ENCODE data around the gene ARHGAP28.
"Not testable (repeated sequence)": the region's sequence is repeated elsewhere in the genome, so short reads cannot be mapped to it uniquely, and the experiment has no call there.

Gene ARHGAP28

DNA sequence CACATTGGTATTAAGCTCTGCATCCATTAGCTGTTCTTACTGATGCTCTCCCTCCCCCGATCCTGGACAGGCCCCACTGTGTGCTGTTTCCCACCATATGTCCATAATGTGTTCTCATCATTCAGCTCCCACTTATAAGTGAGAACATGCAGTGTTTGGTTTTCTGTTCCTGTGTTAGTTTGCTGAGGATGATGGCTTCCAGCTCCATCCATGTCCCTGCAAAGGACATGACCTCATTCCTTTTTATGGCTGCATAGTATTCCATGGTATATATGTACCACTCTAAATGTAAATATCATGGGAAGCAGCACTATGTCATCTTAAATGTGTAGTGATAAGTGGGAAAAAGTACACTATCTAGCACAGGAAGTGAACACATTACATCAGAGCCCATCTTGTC lies 116.0 kb downstream of the ARHGAP28 start:
- not testable (repeated sequence) for H3K9me3 Mint-ChIP-seq (ENCODE audit: low read depth); H3K27me3 Mint-ChIP-seq; H3K36me3 Mint-ChIP-seq; H3K4me3 Mint-ChIP-seq; H3K27ac Mint-ChIP-seq; H3K4me1 Mint-ChIP-seq (ENCODE audit: low read depth)

DNA sequence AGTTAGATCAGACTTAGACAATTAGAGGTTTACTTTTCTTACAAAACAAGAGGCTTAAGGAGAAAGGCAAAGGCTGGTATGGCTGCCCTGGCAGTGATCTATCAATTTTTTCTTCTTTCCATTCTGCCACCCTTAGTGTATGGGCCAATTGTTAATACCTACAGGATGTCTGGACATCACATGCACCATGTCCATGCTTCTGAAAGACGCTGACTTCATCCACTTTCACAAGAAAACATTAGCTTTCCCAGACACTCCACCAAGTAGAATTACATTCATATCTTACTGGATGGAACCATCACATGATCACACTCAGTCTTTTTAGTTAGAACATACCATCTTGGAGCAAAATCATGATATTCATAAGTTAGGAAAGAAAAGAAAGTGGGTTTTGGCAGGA lies 120.9 kb downstream of the ARHGAP28 start:
- Mint-ChIP-seq H3K4me1 (ENCODE audit: low read depth) (no peaks in the 10 kb centered on the region), H3K9me3 (ENCODE audit: low read depth) (peaks cover 5% of the 10 kb centered on the region), H3K27me3 (peaks cover 2% of the 10 kb centered on the region), H3K27ac (no peak overlapping the region), H3K4me3 (no peak overlapping the region), H3K36me3 (no peaks in the 10 kb centered on the region)

DNA sequence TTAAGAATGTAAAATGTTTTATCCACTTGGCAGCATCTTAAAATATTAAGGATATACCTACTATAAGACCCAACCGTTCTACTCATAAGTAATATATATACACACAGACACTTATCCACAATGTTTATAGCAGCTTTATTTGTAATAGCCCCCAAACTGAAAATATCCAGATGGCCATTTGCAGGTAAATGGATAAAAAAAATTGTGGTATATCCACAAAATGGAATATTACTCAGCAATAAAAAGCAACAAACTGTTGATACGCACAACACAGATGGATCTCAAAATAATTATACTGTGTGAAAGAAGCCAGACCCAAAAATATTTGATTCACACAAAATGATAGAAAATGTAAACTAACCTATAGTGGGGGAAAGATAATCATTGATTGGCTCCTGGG lies 122.0 kb downstream of the ARHGAP28 start:
- Mint-ChIP-seq H3K9me3 (ENCODE audit: low read depth) (peaks cover 5% of the 10 kb centered on the region), H3K4me3 (no peak overlapping the region), H3K36me3 (no peaks in the 10 kb centered on the region), H3K27me3 (peaks cover 2% of the 10 kb centered on the region), H3K27ac (no peak overlapping the region), H3K4me1 (ENCODE audit: low read depth) (no peaks in the 10 kb centered on the region)

DNA sequence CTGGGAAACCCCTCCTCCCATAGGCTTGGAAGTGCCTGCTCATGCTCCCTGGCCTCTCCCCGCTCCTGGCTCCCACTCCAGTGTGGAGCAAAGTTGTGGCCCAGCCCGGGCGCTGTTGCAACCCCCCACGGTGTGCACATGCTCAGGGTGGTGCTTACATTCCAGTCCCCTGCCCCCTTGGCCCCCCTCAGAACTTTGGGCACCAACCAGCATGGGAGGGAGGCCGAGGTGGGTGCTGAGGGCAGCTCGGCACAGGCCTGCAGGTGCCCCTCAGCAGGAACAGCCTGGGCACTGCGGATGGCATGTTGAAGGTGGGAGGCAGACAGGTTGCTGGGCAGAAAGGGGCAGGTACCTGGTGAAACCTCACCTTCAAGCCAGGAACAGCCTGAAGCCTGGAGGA lies 125.3 kb downstream of the ARHGAP28 start:
- H3K27me3 Mint-ChIP-seq = no peaks in the 10 kb centered on the region
- no peak overlapping the region for H3K4me3 Mint-ChIP-seq
- no peaks in the 10 kb centered on the region for H3K36me3 Mint-ChIP-seq
- no peaks in the 10 kb centered on the region for H3K4me1 Mint-ChIP-seq (ENCODE audit: low read depth)
- H3K27ac Mint-ChIP-seq = no peak overlapping the region
- peaks cover 5% of the 10 kb centered on the region for H3K9me3 Mint-ChIP-seq (ENCODE audit: low read depth)

DNA sequence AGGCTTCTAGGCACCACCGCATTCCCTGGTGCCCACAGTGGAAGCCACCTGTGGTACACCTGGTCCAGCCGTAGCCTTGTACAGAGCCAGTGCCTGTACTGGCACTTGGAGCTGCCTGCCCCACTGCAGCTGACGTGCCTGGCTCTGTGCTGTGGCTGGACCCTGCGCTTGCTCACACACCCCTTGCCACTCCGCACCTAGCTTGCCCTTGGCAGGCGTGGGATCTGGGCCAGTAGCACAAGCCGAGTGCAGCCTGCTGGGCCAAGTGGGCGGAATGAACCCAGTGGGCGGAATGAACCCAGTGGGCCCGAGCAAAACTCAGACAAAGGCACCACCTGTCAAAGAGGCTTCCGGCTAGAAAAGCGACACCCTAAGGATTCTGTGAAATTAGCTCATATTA lies 126.3 kb downstream of the ARHGAP28 start:
- no peaks in the 10 kb centered on the region for H3K4me1 Mint-ChIP-seq (ENCODE audit: low read depth)
- no peaks in the 10 kb centered on the region for H3K36me3 Mint-ChIP-seq
- no peak overlapping the region for H3K4me3 Mint-ChIP-seq
- H3K27me3 Mint-ChIP-seq = no peaks in the 10 kb centered on the region
- peaks cover 5% of the 10 kb centered on the region for H3K9me3 Mint-ChIP-seq (ENCODE audit: low read depth)
- H3K27ac Mint-ChIP-seq = no peak overlapping the region

DNA sequence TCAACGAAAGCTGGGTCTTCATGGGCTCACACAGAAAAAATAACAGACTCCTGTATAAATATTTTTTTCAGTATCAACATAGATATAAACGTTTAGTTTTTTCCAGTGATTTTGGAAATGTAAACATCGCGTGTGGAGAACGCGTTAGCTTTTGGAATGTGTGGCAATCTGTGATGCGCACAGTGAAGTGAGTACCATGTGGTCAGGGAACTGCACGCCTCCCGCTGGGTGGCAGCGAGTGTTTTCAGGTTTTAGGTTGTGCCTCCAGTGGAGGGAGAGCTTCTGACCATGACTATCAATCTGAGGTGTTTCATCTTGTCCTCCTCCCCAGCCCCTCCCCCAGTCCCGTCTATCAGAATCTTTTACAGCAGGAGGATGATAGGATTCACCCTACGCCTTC lies 127.8 kb downstream of the ARHGAP28 start:
- Mint-ChIP-seq H3K4me3 (no peak overlapping the region), H3K27me3 (no peaks in the 10 kb centered on the region), H3K4me1 (ENCODE audit: low read depth) (no peaks in the 10 kb centered on the region), H3K36me3 (no peaks in the 10 kb centered on the region), H3K27ac (no peak overlapping the region), H3K9me3 (ENCODE audit: low read depth) (no peaks in the 10 kb centered on the region)

DNA sequence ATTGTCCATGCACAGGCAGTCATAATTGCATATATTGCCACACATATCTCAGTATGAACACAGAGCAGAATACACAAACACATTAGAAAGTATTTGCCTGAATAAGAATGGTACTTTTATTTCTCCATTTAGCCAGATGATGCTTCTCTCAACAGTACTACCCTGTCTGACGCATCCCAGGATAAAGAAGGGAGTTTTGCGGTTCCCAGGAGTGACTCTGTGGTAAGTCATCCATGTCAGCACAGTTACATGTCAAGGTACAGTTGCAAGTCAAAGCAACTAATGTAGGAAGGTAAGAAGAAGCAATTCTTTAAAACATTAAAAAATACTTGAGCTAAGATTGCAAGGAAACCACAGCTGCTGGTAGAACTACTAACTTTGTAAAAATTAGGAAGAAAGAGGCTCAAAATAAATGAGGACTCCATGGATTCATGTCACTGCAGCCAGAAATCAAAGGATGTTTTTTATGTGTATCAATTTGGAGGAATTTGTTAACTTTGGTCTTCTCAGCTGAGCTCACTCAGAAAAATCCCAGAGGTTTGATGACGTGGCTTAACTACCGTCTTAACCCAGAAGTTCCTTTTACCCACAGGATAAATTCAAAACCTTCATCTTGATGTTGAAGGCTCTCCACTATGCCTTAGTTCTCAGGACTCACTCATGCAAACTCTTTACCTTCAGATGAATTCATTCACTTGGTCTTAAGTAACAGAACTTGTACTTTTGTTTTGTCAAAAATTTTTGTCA lies 130.3 kb downstream of the ARHGAP28 start:
- Mint-ChIP-seq H3K27me3 (no peaks in the 10 kb centered on the region), H3K27ac (no peak overlapping the region), H3K36me3 (no peaks in the 10 kb centered on the region), H3K4me3 (no peak overlapping the region), H3K9me3 (ENCODE audit: low read depth) (no peaks in the 10 kb centered on the region), H3K4me1 (ENCODE audit: low read depth) (no peaks in the 10 kb centered on the region)

DNA sequence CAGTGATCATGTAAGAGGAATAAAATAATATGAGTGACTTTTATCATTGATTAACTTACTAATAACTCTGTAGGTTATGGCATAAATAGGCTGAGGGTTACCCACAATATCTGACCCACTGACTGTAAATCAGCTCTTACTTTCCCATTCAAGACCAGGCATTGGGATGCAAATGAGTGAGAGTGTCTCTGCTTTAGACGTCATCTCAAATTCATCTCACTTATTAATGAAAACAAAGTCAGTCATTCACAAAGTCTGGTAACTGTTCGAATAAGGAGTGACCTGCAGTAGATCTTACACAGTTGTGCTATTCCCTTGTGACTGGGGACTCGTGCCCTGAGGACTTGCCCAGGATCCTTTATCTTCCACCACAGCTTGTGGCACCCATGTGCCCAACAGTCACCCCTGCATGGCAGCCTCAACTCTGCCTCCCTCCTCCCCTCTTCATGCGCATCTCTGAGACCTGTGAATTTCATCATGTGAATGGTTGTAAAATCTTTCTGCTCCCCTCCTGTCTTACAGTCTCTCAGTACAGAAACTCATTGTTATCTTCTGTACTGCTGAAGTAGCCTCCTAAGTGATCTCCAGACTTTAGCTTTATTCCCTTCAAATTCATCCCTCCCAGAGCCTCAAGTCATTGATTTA lies 131.4 kb downstream of the ARHGAP28 start:
- H3K27me3 Mint-ChIP-seq = no peaks in the 10 kb centered on the region
- H3K36me3 Mint-ChIP-seq = no peaks in the 10 kb centered on the region
- H3K4me1 Mint-ChIP-seq (ENCODE audit: low read depth) = no peaks in the 10 kb centered on the region
- H3K27ac Mint-ChIP-seq = no peak overlapping the region
- H3K9me3 Mint-ChIP-seq (ENCODE audit: low read depth) = peaks cover 3% of the 10 kb centered on the region
- H3K4me3 Mint-ChIP-seq = no peak overlapping the region

DNA sequence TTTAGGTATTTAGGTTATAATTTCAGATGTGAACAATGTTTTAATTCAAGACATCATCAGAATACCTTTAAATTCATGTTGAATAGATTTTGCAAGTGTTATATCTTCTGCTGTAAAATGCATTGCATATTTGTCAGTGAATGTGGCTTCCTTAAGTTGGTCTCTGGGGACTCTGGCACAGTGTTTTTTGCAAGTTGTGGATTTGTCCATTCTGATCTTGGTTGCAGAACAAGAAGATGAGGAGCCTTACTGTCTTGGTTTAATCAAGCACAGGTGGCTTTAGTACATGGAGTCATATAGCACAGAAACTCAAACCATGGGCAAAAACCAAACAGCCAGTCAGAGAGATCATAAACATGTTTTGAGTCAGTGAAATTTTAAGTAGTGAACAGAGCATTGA lies 135.7 kb downstream of the ARHGAP28 start:
- Mint-ChIP-seq H3K27ac (no peak overlapping the region), H3K4me3 (no peak overlapping the region)

DNA sequence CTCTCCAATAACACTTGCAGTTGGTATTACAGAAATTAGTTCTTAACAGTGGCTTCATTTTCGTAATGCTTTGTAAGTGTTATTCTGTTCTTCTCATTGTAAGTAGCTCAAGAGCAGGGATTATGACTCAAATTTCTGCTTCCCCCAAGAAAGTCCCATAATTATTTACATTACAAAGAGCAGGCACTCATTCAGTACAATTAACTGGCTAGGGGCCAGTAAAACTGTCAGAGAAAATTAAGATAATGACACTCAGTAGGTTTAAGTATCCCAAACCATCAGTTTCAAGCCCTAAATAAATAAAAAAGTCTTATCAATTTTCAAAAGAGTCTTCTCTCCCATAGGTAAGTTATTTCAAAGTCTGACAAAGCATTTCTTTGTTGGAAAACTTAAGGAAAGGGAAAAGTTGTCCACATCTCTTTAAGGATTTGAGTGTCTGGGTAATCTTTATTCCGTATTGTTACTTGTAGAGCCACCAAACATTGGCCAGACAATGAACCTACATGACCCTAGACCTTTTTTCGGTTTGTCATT lies 137.1 kb downstream of the ARHGAP28 start:
- Mint-ChIP-seq H3K4me3 (no peak overlapping the region), H3K27ac (no peak overlapping the region), H3K36me3 (no peaks in the 10 kb centered on the region), H3K9me3 (ENCODE audit: low read depth) (peaks cover 3% of the 10 kb centered on the region), H3K27me3 (no peaks in the 10 kb centered on the region), H3K4me1 (ENCODE audit: low read depth) (no peaks in the 10 kb centered on the region)

More for the DNA sequence above, 135.7 kb downstream of the ARHGAP28 start:
- Mint-ChIP-seq H3K4me1 (ENCODE audit: low read depth) (no peaks in the 10 kb centered on the region), H3K36me3 (no peaks in the 10 kb centered on the region), H3K27me3 (no peaks in the 10 kb centered on the region), H3K9me3 (ENCODE audit: low read depth) (peaks cover 3% of the 10 kb centered on the region)

DNA sequence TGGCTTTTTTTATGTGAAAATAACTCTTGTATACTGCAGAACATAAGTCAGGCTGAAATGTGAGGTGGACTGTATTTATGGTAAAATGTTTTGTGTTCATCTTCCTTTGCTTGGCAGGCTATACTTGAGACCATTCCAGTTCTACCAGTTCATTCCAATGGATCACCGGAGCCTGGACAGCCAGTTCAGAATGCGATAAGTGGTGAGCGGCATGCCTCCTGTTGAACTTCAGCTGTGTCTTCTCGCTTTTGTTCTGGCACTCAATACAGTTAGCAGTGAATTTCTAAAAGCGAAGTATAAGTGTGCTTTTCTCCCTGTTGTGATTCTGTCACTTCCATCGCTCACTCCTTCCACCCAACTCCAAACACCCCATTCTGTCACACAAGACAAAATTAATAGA lies 138.5 kb downstream of the ARHGAP28 start:
- no peaks in the 10 kb centered on the region for H3K36me3 Mint-ChIP-seq
- H3K4me3 Mint-ChIP-seq = no peak overlapping the region
- no peaks in the 10 kb centered on the region for H3K27me3 Mint-ChIP-seq
- no peaks in the 10 kb centered on the region for H3K4me1 Mint-ChIP-seq (ENCODE audit: low read depth)
- no peak overlapping the region for H3K27ac Mint-ChIP-seq
- H3K9me3 Mint-ChIP-seq (ENCODE audit: low read depth) = peaks cover 3% of the 10 kb centered on the region

DNA sequence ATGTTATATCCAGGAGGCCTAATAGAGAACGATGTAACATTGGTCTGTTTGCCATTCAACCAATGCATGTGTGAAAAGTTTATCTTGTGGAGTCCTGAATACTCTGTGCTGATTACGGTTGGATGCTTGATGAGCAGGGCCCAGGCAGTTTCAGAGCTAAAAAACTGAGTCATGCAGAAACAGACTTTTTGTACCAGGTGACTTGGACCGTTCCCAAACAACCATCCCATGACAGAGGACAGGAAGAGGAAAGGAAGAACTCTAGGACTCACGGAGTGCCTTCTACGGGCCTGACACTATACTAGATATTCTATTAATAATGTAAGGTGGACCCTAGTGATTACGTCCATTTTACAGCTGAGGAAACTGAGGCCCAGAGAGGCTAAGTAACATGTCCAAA lies 142.1 kb downstream of the ARHGAP28 start:
- H3K4me3 Mint-ChIP-seq = no peak overlapping the region
- H3K27me3 Mint-ChIP-seq = no peaks in the 10 kb centered on the region
- no peaks in the 10 kb centered on the region for H3K4me1 Mint-ChIP-seq (ENCODE audit: low read depth)
- no peaks in the 10 kb centered on the region for H3K9me3 Mint-ChIP-seq (ENCODE audit: low read depth)
- no peaks in the 10 kb centered on the region for H3K36me3 Mint-ChIP-seq
- H3K27ac Mint-ChIP-seq = no peak overlapping the region

DNA sequence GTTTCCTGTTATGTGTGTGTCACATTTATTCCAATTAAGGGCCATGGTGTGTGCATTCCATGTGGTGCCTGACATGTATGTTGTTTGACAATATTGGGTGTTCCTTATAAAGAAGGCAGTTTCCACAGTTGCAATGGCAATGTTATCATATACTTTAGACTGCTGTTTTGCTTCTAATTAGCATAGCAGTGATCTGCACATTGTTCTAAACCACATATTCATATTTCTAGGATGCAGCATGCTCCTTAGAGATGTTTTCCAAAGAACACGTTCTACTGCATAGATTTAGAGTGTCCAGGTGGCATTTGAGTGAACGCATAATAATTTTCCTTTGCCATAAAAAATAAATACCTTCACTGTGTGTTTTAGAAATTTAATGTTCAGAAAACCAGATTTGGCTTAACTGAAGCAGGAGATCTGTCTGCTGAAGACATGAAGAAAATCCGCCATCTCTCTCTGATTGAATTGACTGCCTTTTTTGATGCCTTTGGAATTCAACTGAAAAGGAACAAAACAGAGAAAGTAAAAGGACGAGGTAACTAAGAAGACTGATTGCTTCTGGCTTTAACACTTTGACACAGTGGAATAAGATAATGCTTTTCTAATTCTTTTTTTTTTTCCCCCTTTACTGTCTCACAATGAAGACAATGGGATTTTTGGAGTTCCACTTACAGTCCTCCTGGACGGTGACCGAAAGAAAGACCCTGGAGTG lies 143.7 kb downstream of the ARHGAP28 start:
- Mint-ChIP-seq H3K27me3 (no peaks in the 10 kb centered on the region), H3K4me1 (ENCODE audit: low read depth) (no peaks in the 10 kb centered on the region), H3K27ac (no peak overlapping the region), H3K36me3 (no peaks in the 10 kb centered on the region), H3K9me3 (ENCODE audit: low read depth) (no peaks in the 10 kb centered on the region), H3K4me3 (no peak overlapping the region)

DNA sequence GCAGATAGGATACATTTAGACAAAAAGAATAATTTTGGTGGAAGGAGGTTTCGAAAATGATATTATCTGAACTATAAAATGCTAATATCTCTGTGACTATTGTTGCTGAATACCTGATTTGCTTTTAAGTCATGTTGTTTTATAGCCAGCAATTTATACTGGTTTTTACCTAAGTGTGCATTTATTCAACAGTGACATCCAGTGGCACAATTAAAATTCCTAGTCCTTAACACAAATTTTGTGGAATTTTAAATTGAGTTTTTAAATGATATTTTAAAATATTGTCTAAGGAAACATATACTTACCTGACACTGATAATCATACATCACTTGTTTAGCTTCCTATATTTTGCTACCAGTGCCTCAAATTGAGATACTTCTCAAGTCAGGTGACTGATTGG lies 144.8 kb downstream of the ARHGAP28 start:
- no peak overlapping the region for H3K4me3 Mint-ChIP-seq

DNA sequence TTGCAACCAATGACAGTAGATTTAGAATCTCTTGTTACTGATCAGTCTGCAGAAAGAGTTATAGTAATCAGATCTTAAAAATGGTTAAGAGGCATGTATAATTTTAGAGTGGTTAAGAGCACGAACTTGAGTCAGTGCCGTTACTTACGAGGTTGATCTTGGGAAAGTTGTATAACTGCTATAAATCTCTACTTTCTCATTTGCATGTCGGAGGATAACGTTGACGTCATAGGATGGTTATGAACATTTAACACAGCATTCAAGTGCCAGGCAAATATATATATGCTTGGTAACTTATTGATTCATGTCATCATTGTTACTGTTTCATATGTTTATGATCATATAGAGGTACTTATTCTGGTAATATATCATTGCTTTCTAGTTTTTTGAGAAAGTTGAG lies 146.2 kb downstream of the ARHGAP28 start:
- H3K36me3 Mint-ChIP-seq = no peaks in the 10 kb centered on the region
- no peaks in the 10 kb centered on the region for H3K4me1 Mint-ChIP-seq (ENCODE audit: low read depth)
- H3K27ac Mint-ChIP-seq = no peak overlapping the region
- H3K9me3 Mint-ChIP-seq (ENCODE audit: low read depth) = no peaks in the 10 kb centered on the region
- peaks cover 2% of the 10 kb centered on the region for H3K27me3 Mint-ChIP-seq
- H3K4me3 Mint-ChIP-seq = no peak overlapping the region

More for the DNA sequence above, 144.8 kb downstream of the ARHGAP28 start:
- no peak overlapping the region for H3K27ac Mint-ChIP-seq
- no peaks in the 10 kb centered on the region for H3K27me3 Mint-ChIP-seq
- no peaks in the 10 kb centered on the region for H3K36me3 Mint-ChIP-seq
- H3K9me3 Mint-ChIP-seq (ENCODE audit: low read depth) = no peaks in the 10 kb centered on the region
- H3K4me1 Mint-ChIP-seq (ENCODE audit: low read depth) = no peaks in the 10 kb centered on the region
